Endothelial cell (in vitro differentiated cells): ENCODE data around the gene ZBTB39. TPM values are rescaled to one million over a fixed set of nuclear protein-coding genes. Genes with fewer than 3 reads are reported as not detected.

ENCODE experiments used
- DNase-seq: peaks from one replicate; pipeline ENCODE4 v3.0.0; 2021; ENCODE audit warnings: low spot score
- H3K27ac Mint-ChIP-seq: one replicate; pipeline ENCODE4 v1.8.0; 2021; ENCODE audit warnings: mixed read lengths, inconsistent platforms; ENCODE audit not compliant: unreplicated experiment
- H3K27me3 Mint-ChIP-seq: one replicate; pipeline ENCODE4 v1.8.0; 2021; ENCODE audit warnings: mild to moderate bottlenecking, moderate library complexity, mixed read lengths, inconsistent platforms; ENCODE audit not compliant: unreplicated experiment
- H3K36me3 Mint-ChIP-seq: one replicate; pipeline ENCODE4 v1.8.0; 2021; ENCODE audit warnings: mild to moderate bottlenecking, low read depth, mixed read lengths, inconsistent platforms; ENCODE audit not compliant: unreplicated experiment
- H3K4me1 Mint-ChIP-seq: one replicate; pipeline ENCODE4 v1.8.0; 2021; ENCODE audit warnings: mild to moderate bottlenecking, mixed read lengths, inconsistent platforms; ENCODE audit not compliant: unreplicated experiment
- H3K4me3 Mint-ChIP-seq: one replicate; pipeline ENCODE4 v1.8.0; 2021; ENCODE audit warnings: mild to moderate bottlenecking, mixed read lengths, inconsistent platforms; ENCODE audit not compliant: unreplicated experiment
- H3K9me3 Mint-ChIP-seq: one replicate; pipeline ENCODE4 v1.8.0; 2021; ENCODE audit warnings: mixed read lengths, inconsistent platforms; ENCODE audit not compliant: unreplicated experiment
- total RNA-seq: library from RNA; stranded (reverse); fragmentation: NEBNext Ultra II Directional; extraction: Animal tissue kit (Norgen Biotek cat#: 25700); gene quantifications from one replicate; pipeline ENCODE4 v1.2.1, GENCODE V29; 2021; ENCODE audit not compliant: unreplicated experiment
- TF ChIP-seq, protein P1 (sequence below): fragments of 200-600 bp; sonication (generic); IDR thresholded peaks from one replicate; pipeline ENCODE4 v1.5.0; 2021; ENCODE audit warnings: antibody characterized with exemption; ENCODE audit not compliant: unreplicated experiment

The ZBTB39 gene
- total RNA-seq, 1 donor from 2014 or later: 23.9 TPM

DNA sequence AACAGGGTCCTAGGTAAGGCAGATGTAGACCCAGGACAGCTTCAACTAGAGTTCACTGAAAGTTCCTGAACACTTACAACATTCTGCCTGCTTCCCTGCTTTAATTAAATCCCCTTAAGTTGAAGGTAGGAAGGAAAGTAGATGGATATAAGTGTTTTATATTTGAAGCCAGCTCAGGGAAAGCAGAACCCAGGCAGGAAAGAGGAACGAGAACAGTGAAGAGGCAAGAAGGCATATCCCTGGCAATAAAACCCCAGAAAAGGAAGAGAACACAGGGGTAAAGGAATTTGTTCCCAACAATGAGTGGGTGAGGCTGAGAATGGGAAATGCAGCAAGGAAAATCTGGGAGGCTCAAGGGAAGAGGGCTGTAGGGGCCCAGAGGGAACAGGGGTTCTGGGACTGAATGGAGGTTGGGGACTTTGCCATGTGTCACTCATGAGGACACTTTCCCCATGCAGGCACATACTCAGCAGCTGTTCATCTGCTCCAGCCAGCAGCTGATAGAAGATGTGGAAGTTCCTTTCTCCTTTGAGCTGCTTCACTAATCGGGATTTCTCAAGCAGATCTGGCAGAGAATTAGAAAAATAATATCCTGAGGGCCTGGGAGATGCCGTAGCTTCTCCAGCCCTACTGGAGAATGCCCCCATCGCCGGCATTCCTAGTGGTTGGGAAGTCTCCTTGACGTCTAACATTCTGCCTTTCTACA is 39.9 kb upstream of the ZBTB39 start:
- Mint-ChIP-seq H3K9me3 (no peaks in the 10 kb centered on the region), H3K4me1 (peaks cover 15% of the 10 kb centered on the region), H3K36me3 (peaks cover 3% of the 10 kb centered on the region), H3K27ac (no peak overlapping the region), H3K27me3 (peaks cover 5% of the 10 kb centered on the region), H3K4me3 (no peak overlapping the region)
- TF ChIP-seq, protein P1, sequence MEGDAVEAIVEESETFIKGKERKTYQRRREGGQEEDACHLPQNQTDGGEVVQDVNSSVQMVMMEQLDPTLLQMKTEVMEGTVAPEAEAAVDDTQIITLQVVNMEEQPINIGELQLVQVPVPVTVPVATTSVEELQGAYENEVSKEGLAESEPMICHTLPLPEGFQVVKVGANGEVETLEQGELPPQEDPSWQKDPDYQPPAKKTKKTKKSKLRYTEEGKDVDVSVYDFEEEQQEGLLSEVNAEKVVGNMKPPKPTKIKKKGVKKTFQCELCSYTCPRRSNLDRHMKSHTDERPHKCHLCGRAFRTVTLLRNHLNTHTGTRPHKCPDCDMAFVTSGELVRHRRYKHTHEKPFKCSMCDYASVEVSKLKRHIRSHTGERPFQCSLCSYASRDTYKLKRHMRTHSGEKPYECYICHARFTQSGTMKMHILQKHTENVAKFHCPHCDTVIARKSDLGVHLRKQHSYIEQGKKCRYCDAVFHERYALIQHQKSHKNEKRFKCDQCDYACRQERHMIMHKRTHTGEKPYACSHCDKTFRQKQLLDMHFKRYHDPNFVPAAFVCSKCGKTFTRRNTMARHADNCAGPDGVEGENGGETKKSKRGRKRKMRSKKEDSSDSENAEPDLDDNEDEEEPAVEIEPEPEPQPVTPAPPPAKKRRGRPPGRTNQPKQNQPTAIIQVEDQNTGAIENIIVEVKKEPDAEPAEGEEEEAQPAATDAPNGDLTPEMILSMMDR: no peak
- DNase-seq: no peak

DNA sequence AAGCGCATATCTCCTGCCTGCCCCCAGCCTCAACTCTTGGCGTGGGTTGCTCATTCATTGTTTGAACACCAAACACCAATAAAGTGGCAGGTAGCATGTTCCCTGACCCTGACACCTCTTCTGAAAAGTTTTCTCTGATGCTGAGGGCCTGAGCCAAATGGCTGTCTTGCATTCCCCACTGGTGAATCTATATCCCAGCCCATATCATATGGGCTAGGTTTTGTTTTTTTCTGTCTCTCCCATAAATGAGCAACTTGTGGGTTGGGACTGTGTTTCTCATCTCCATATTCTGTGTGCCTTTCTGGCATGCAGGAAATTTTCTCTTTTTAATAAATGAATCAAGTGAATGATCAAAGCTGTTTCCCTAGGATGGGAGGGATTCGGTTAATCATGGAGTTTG is 38.5 kb upstream of the ZBTB39 start:
- TF ChIP-seq, protein P1: no peak
- H3K27ac Mint-ChIP-seq: no peak overlapping the region
- no peaks in the 10 kb centered on the region for H3K9me3 Mint-ChIP-seq
- no peak for DNase-seq
- H3K4me1 Mint-ChIP-seq: peaks cover 15% of the 10 kb centered on the region
- H3K36me3 Mint-ChIP-seq: peaks cover 3% of the 10 kb centered on the region
- no peak overlapping the region for H3K4me3 Mint-ChIP-seq
- peaks cover 5% of the 10 kb centered on the region for H3K27me3 Mint-ChIP-seq

DNA sequence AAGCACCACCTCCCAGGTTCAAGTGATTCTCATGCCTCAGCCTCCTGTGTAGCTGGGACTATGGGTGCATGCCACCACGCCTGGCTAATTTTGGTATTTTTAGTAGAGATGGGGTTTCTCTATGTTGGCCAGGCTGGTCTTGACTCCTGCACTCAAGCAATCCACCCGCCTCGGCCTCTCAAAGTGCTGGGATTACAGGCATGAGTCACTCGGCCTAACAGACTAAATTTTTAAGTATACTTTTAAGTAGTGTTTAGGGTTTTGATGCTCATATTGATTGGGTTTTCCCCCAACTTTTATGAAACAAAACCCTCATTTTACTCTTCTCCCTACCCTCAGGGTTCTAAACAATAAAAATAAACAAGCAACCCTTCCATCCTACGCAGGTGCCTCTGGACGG is 38.1 kb upstream of the ZBTB39 start:
- H3K27me3 Mint-ChIP-seq: peaks cover 5% of the 10 kb centered on the region
- DNase-seq: no peak
- peaks cover 15% of the 10 kb centered on the region for H3K4me1 Mint-ChIP-seq
- H3K4me3 Mint-ChIP-seq: no peak overlapping the region
- peaks cover 3% of the 10 kb centered on the region for H3K36me3 Mint-ChIP-seq
- H3K9me3 Mint-ChIP-seq: no peaks in the 10 kb centered on the region
- no peak overlapping the region for H3K27ac Mint-ChIP-seq
- TF ChIP-seq, protein P1: no peak

DNA sequence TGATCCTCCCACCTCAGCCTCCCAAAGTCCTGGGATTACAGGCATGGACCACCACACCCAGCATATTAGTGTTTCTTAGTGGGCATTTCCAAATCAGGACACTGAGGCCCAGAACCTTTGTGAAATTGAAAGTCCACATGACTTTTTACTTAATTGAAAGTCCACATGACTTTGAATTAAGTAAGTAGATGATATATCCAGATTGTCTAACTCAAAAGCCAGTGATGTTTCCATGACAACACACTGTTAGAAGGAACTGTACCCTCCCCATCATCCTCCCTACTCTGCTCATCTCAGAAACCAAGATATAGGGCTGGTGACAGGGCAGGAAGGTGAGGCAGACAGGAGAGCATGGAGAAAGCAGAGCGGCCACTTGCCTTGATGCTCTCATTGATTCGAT is 36.3 kb upstream of the ZBTB39 start:
- peaks cover 6% of the 10 kb centered on the region for H3K27me3 Mint-ChIP-seq
- H3K9me3 Mint-ChIP-seq: no peaks in the 10 kb centered on the region
- DNase-seq: no peak
- H3K36me3 Mint-ChIP-seq: peaks cover 3% of the 10 kb centered on the region
- H3K4me3 Mint-ChIP-seq: no peak overlapping the region
- H3K4me1 Mint-ChIP-seq: peaks cover 21% of the 10 kb centered on the region
- TF ChIP-seq, protein P1: no peak
- H3K27ac Mint-ChIP-seq: no peak overlapping the region

DNA sequence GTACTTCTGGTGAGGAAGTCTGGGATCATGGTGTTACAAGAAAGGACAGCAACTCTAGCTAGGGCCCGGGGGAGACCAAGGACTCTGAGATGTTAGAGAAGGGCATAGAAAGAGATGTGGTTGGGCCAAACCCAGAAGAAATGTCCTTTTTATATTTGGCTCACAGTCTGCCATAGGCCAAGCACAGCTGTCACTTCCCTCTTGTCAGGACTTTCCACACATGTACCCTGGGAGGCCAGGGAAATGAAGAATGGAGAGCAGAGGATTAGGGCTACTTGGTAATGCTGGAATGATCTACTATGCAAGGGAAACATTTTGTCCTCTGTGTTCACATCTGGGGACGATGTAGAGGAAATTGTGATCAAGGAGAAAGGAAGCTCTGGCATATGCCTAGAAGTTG is 34.4 kb upstream of the ZBTB39 start:
- no peak for DNase-seq
- H3K27ac Mint-ChIP-seq: no peak overlapping the region
- H3K36me3 Mint-ChIP-seq: no peaks in the 10 kb centered on the region
- no peak overlapping the region for H3K4me3 Mint-ChIP-seq
- H3K4me1 Mint-ChIP-seq: peaks cover 30% of the 10 kb centered on the region
- peaks cover 4% of the 10 kb centered on the region for H3K27me3 Mint-ChIP-seq
- TF ChIP-seq, protein P1: no peak
- H3K9me3 Mint-ChIP-seq: no peaks in the 10 kb centered on the region
